Neural cell (in vitro differentiated cells): ENCODE measurements around the gene STX18. TPM values are rescaled to one million over a fixed set of nuclear protein-coding genes. Genes with fewer than 3 reads are reported as not detected.

Experiments
- H2AFZ ChIP-seq: fragments of 200-600, 300-800 bp; sonication (generic), shearing (Covaris generic); 2 replicates; pipeline ENCODE4 v1.6.0; 2014; ENCODE audit warnings: low read depth, mild to moderate bottlenecking, antibody characterized with exemption, low read length, moderate library complexity
- H3F3A ChIP-seq: fragments of 200-600 bp; shearing (Covaris generic); 2 replicates; pipeline ENCODE4 v1.6.1; 2016; ENCODE audit warnings: mild to moderate bottlenecking, moderate library complexity, mixed read lengths, antibody characterized with exemption, low read length; ENCODE audit not compliant: insufficient read depth, poor library complexity, severe bottlenecking
- H3K27ac ChIP-seq: fragments of 200-600, 300-800 bp; sonication (generic), shearing (Covaris generic); 2 replicates; pipeline ENCODE4 v1.5.1; 2014; ENCODE audit warnings: mild to moderate bottlenecking, low read length, moderate library complexity
- H3K27me3 ChIP-seq: fragments of 300-800, 200-600 bp; sonication (generic), shearing (Covaris generic); 2 replicates; pipeline ENCODE4 v1.6.0; 2014; ENCODE audit warnings: mild to moderate bottlenecking, low read depth, low read length, moderate library complexity; ENCODE audit not compliant: insufficient read depth
- H3K36me3 ChIP-seq: fragments of 300-800, 200-600 bp; sonication (generic), shearing (Covaris generic); 2 replicates; pipeline ENCODE4 v1.5.1; 2014; ENCODE audit warnings: mild to moderate bottlenecking, antibody characterized with exemption, low read length, moderate library complexity; ENCODE audit not compliant: insufficient read depth
- H3K4me2 ChIP-seq: fragments of 300-800, 200-600 bp; sonication (generic), shearing (Covaris generic); 2 replicates; pipeline ENCODE4 v1.6.0; 2014; ENCODE audit warnings: mild to moderate bottlenecking, low read length
- H3K4me3 ChIP-seq: fragments of 300-800, 200-600 bp; sonication (generic), shearing (Covaris generic); 2 replicates; pipeline ENCODE4 v1.5.1; 2014; ENCODE audit warnings: mild to moderate bottlenecking, low read length, moderate library complexity
- H3K79me2 ChIP-seq: fragments of 200-600 bp; shearing (Covaris generic); replicated peaks from 2 replicates; pipeline ENCODE4 v1.6.0; 2014; ENCODE audit warnings: mild to moderate bottlenecking, low read length, moderate library complexity; ENCODE audit not compliant: insufficient read depth
- H3K9ac ChIP-seq: fragments of 300-800, 200-600 bp; sonication (generic), shearing (Covaris generic); 2 replicates; pipeline ENCODE4 v1.6.1; 2016; ENCODE audit warnings: mild to moderate bottlenecking, low read length, mixed read lengths
- H3K9me2 ChIP-seq: fragments of 200-600 bp; shearing (Covaris generic); 2 replicates; pipeline ENCODE4 v1.6.1; 2016; ENCODE audit warnings: mild to moderate bottlenecking, low read length, mixed read lengths; ENCODE audit not compliant: insufficient read depth
- H3K9me3 ChIP-seq: fragments of 200-600, 300-800 bp; sonication (generic), shearing (Covaris generic); 2 replicates; pipeline ENCODE4 v1.6.1; 2016; ENCODE audit warnings: mild to moderate bottlenecking, mixed run types, low read length, moderate library complexity, mixed read lengths
- H4K20me1 ChIP-seq: fragments of 200-600 bp; shearing (Covaris generic); 2 replicates; pipeline ENCODE4 v1.6.1; 2016; ENCODE audit warnings: mild to moderate bottlenecking, mixed run types; ENCODE audit not compliant: insufficient read depth
- EP300 ChIP-seq: fragments of 450-650 bp; conservative IDR thresholded peaks from 2 replicates; pipeline ENCODE4 v1.6.1; 2014; ENCODE audit warnings: antibody characterized with exemption, mild to moderate bottlenecking, moderate library complexity; ENCODE audit not compliant: poor library complexity, severe bottlenecking
- EZH2 ChIP-seq: fragments of 200-600, 300-800 bp; shearing (Covaris generic), sonication (generic); IDR thresholded peaks from 2 replicates; pipeline ENCODE4 v1.6.1; 2014; ENCODE audit warnings: antibody characterized with exemption, low read length, borderline replicate concordance, mild to moderate bottlenecking; ENCODE audit not compliant: insufficient read depth, poor library complexity, severe bottlenecking
- MXI1 ChIP-seq: fragments of 450-650 bp; conservative IDR thresholded peaks from 2 replicates; pipeline ENCODE4 v1.6.1; 2014; ENCODE audit warnings: antibody characterized with exemption, mild to moderate bottlenecking; ENCODE audit not compliant: poor library complexity, severe bottlenecking
- POLR2AphosphoS5 ChIP-seq: IDR thresholded peaks from 2 replicates; pipeline ENCODE4 v1.6.1; 2012
- RAD21 ChIP-seq: fragments of 450-650 bp; conservative IDR thresholded peaks from 2 replicates; pipeline ENCODE4 v1.6.1; 2014; ENCODE audit warnings: antibody characterized with exemption, mild to moderate bottlenecking, moderate library complexity
- SMC3 ChIP-seq: fragments of 450-650 bp; conservative IDR thresholded peaks from 2 replicates; pipeline ENCODE4 v1.6.1; 2014; ENCODE audit warnings: antibody characterized with exemption, mild to moderate bottlenecking, moderate library complexity; ENCODE audit not compliant: poor library complexity
- TAF1 ChIP-seq: IDR thresholded peaks from 2 replicates; pipeline ENCODE4 v1.6.1; 2012; ENCODE audit warnings: low read depth
- polyA plus RNA-seq: library from polyadenylated mRNA; depleted of rRNA; stranded (reverse); fragments of >200 nt; gene quantifications from 2 replicates; pipeline ENCODE4 v1.2.3, GENCODE V29; 2014
- TF ChIP-seq, protein P1 (sequence below): IDR thresholded peaks from 2 replicates; pipeline ENCODE4 v1.6.1; 2012; ENCODE audit warnings: borderline replicate concordance
- TF ChIP-seq, protein P2 (sequence below): fragments of 450-650 bp; IDR thresholded peaks from 2 replicates; pipeline ENCODE4 v1.5.1; 2014; ENCODE audit warnings: antibody characterized with exemption, mild to moderate bottlenecking, moderate library complexity; ENCODE audit not compliant: poor library complexity, severe bottlenecking

The STX18 gene
- polyA plus RNA-seq, 1 donor from 2014 or later, result 64.5 TPM

DNA sequence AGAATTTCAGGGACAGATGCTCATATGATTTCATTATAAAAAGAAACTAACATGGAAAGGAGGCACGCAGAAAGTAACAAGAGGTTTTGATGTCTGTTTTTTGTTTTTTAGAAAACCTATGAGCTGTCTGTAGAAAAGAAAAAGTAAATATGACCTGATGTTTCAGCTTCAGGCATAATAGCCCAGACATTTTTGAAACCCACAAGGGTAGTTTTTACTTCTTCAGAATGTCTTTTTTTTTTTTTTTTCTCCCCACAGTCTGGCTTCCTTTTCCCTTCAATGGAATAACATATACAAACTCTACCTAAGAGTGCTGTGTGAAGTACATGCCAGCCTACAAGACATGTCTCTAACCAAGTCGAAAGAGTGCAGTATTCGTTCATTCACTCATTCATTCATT is 18.3 kb upstream of the STX18 start:
- H2AFZ ChIP-seq, result no peak overlapping the region
- H4K20me1 ChIP-seq, result no peaks in the 10 kb centered on the region
- H3K9me3 ChIP-seq, result no peaks in the 10 kb centered on the region
- H3K4me3 ChIP-seq, result no peak overlapping the region
- no peaks in the 10 kb centered on the region for H3K79me2 ChIP-seq
- H3K27ac ChIP-seq, result no peak overlapping the region
- H3K4me2 ChIP-seq, result no peak overlapping the region
- no peaks in the 10 kb centered on the region for H3K9me2 ChIP-seq
- no peaks in the 10 kb centered on the region for H3F3A ChIP-seq
- TF ChIP-seq, protein P1, sequence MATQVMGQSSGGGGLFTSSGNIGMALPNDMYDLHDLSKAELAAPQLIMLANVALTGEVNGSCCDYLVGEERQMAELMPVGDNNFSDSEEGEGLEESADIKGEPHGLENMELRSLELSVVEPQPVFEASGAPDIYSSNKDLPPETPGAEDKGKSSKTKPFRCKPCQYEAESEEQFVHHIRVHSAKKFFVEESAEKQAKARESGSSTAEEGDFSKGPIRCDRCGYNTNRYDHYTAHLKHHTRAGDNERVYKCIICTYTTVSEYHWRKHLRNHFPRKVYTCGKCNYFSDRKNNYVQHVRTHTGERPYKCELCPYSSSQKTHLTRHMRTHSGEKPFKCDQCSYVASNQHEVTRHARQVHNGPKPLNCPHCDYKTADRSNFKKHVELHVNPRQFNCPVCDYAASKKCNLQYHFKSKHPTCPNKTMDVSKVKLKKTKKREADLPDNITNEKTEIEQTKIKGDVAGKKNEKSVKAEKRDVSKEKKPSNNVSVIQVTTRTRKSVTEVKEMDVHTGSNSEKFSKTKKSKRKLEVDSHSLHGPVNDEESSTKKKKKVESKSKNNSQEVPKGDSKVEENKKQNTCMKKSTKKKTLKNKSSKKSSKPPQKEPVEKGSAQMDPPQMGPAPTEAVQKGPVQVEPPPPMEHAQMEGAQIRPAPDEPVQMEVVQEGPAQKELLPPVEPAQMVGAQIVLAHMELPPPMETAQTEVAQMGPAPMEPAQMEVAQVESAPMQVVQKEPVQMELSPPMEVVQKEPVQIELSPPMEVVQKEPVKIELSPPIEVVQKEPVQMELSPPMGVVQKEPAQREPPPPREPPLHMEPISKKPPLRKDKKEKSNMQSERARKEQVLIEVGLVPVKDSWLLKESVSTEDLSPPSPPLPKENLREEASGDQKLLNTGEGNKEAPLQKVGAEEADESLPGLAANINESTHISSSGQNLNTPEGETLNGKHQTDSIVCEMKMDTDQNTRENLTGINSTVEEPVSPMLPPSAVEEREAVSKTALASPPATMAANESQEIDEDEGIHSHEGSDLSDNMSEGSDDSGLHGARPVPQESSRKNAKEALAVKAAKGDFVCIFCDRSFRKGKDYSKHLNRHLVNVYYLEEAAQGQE, result no peak
- TF ChIP-seq TAF1, result no peak
- TF ChIP-seq EZH2, result no peak
- TF ChIP-seq RAD21, result no peak
- no peak for TF ChIP-seq EP300
- no peak for TF ChIP-seq MXI1
- TF ChIP-seq SMC3, result no peak
- TF ChIP-seq, protein P2, sequence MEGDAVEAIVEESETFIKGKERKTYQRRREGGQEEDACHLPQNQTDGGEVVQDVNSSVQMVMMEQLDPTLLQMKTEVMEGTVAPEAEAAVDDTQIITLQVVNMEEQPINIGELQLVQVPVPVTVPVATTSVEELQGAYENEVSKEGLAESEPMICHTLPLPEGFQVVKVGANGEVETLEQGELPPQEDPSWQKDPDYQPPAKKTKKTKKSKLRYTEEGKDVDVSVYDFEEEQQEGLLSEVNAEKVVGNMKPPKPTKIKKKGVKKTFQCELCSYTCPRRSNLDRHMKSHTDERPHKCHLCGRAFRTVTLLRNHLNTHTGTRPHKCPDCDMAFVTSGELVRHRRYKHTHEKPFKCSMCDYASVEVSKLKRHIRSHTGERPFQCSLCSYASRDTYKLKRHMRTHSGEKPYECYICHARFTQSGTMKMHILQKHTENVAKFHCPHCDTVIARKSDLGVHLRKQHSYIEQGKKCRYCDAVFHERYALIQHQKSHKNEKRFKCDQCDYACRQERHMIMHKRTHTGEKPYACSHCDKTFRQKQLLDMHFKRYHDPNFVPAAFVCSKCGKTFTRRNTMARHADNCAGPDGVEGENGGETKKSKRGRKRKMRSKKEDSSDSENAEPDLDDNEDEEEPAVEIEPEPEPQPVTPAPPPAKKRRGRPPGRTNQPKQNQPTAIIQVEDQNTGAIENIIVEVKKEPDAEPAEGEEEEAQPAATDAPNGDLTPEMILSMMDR, result no peak
- TF ChIP-seq POLR2AphosphoS5, result no peak
- no peak overlapping the region for H3K9ac ChIP-seq
- no peaks in the 10 kb centered on the region for H3K27me3 ChIP-seq
- H3K36me3 ChIP-seq, result no peaks in the 10 kb centered on the region

DNA sequence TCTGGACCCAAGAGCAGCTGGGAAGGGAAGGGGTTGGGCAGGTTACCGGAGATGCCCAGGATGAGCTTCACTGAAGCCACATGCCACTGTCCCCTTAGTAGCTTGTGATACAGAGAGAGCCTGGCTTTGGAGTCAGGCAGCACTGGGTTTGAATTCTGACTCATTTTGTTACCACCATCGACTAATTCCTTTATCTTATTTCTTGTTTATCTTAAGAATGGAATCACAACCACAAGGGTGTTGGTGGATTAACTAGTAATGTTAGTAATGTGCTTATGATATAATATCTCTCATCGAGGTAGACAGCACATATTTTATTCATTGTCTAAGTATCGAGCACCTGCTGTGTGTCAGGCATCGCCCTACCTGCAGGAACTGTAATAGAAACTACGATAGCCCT is 17.7 kb upstream of the STX18 start:
- Histone ChIP-seq H3K9me3 (no peaks in the 10 kb centered on the region), H3K27me3 (no peaks in the 10 kb centered on the region), H4K20me1 (no peaks in the 10 kb centered on the region), H3K4me3 (no peak overlapping the region), H3K36me3 (no peaks in the 10 kb centered on the region), H3K79me2 (no peaks in the 10 kb centered on the region), H3F3A (no peaks in the 10 kb centered on the region), H3K4me2 (no peak overlapping the region), H3K27ac (no peak overlapping the region), H2AFZ (no peak overlapping the region), H3K9me2 (no peaks in the 10 kb centered on the region), H3K9ac (no peak overlapping the region)
- TF ChIP-seq, protein P2, result no peak
- TF ChIP-seq EZH2 (no peak), MXI1 (no peak), POLR2AphosphoS5 (no peak), EP300 (no peak)
- TF ChIP-seq, protein P1, result no peak
